HUES48 (cell line): ENCODE results near the gene PSORS1C2.

Source experiments
- H3K27ac ChIP-seq: one replicate; pipeline ENCODE4 v1.7.0; 2013; ENCODE audit warnings: low read depth, low read length, inconsistent platforms
- H3K27me3 ChIP-seq: 2 replicates; pipeline ENCODE4 v1.6.1; 2013; ENCODE audit warnings: mild to moderate bottlenecking, low read length; ENCODE audit not compliant: control insufficient read depth, insufficient read depth
- H3K36me3 ChIP-seq: 2 replicates; pipeline ENCODE4 v1.6.1; 2013; ENCODE audit warnings: low read length; ENCODE audit not compliant: control insufficient read depth, insufficient read depth
- H3K4me1 ChIP-seq: 2 replicates; pipeline ENCODE4 v1.6.1; 2013; ENCODE audit warnings: mild to moderate bottlenecking, low read length; ENCODE audit not compliant: control insufficient read depth, insufficient read depth
- H3K4me3 ChIP-seq: 2 replicates; pipeline ENCODE4 v1.5.1; 2013; ENCODE audit warnings: mild to moderate bottlenecking, low read depth, low read length
- H3K9ac ChIP-seq: 2 replicates; pipeline ENCODE4 v1.6.1; 2013; ENCODE audit warnings: mild to moderate bottlenecking, low read depth, low read length, moderate library complexity
- H3K9me3 ChIP-seq: 2 replicates; pipeline ENCODE4 v1.6.1; 2013; ENCODE audit warnings: low read length; ENCODE audit not compliant: control insufficient read depth, insufficient read depth

The PSORS1C2 gene

GRCh38 chr6:31132806-31133205, 6.1 kb downstream of the PSORS1C2 start:
- Histone ChIP-seq H3K36me3 (no peaks in the 10 kb centered on the region), H3K27me3 (no peaks in the 10 kb centered on the region), H3K4me3 (no peak overlapping the region), H3K4me1 (peaks cover 3% of the 10 kb centered on the region; the same call in 1 of the 2 replicates), H3K27ac (no peak overlapping the region), H3K9me3 (no peaks in the 10 kb centered on the region), H3K9ac (no peak overlapping the region)

- no peak overlapping the region for H3K4me3 ChIP-seq
- H3K27me3 ChIP-seq: no peaks in the 10 kb centered on the region
- no peaks in the 10 kb centered on the region for H3K9me3 ChIP-seq
- no peak overlapping the region for H3K27ac ChIP-seq
- H3K4me1 ChIP-seq: no peaks in the 10 kb centered on the region
- H3K9ac ChIP-seq: no peak overlapping the region
- no peaks in the 10 kb centered on the region for H3K36me3 ChIP-seq
These were observed 7.3 kb downstream of the PSORS1C2 start for GRCh38 chr6:31131595-31131994.

GRCh38 chr6:31130751-31131150, 8.1 kb downstream of the PSORS1C2 start:
- Histone ChIP-seq H3K4me3 (no peak overlapping the region), H3K27me3 (no peaks in the 10 kb centered on the region), H3K4me1 (no peaks in the 10 kb centered on the region), H3K9ac (no peak overlapping the region), H3K27ac (no peak overlapping the region), H3K36me3 (no peaks in the 10 kb centered on the region), H3K9me3 (no peaks in the 10 kb centered on the region)

- no peak overlapping the region for H3K4me3 ChIP-seq
- no peak overlapping the region for H3K27ac ChIP-seq
- no peak overlapping the region for H3K9ac ChIP-seq
- no peaks in the 10 kb centered on the region for H3K36me3 ChIP-seq
- peaks cover 4% of the 10 kb centered on the region; the same call in 1 of the 2 replicates for H3K4me1 ChIP-seq
- no peaks in the 10 kb centered on the region for H3K27me3 ChIP-seq
- no peaks in the 10 kb centered on the region for H3K9me3 ChIP-seq
These were observed 9.7 kb downstream of the PSORS1C2 start for GRCh38 chr6:31129130-31129529.

GRCh38 chr6:31128093-31128676, 10.7 kb downstream of the PSORS1C2 start:
- Histone ChIP-seq H3K9me3 (no peaks in the 10 kb centered on the region), H3K9ac (no peak overlapping the region), H3K4me1 (peaks cover 4% of the 10 kb centered on the region; the same call in 1 of the 2 replicates), H3K27ac (no peak overlapping the region), H3K36me3 (no peaks in the 10 kb centered on the region), H3K4me3 (no peak overlapping the region), H3K27me3 (no peaks in the 10 kb centered on the region)

- H3K27ac ChIP-seq: no peak overlapping the region
- no peak overlapping the region for H3K9ac ChIP-seq
- no peaks in the 10 kb centered on the region for H3K9me3 ChIP-seq
These were observed 12.3 kb downstream of the PSORS1C2 start for GRCh38 chr6:31126396-31127175.

GRCh38 chr6:31125586-31126363, 13.1 kb downstream of the PSORS1C2 start:
- Histone ChIP-seq H3K4me3 (no peak overlapping the region), H3K4me1 (peaks cover 4% of the 10 kb centered on the region; the same call in 1 of the 2 replicates), H3K9me3 (no peaks in the 10 kb centered on the region), H3K27me3 (no peaks in the 10 kb centered on the region), H3K27ac (no peak overlapping the region), H3K36me3 (no peaks in the 10 kb centered on the region), H3K9ac (no peak overlapping the region)

More at GRCh38 chr6:31126396-31127175, 12.3 kb downstream of the PSORS1C2 start:
- no peak overlapping the region for H3K4me3 ChIP-seq
- no peaks in the 10 kb centered on the region for H3K36me3 ChIP-seq
- peaks cover 4% of the 10 kb centered on the region; the same call in 1 of the 2 replicates for H3K4me1 ChIP-seq
- H3K27me3 ChIP-seq: no peaks in the 10 kb centered on the region

- H3K4me3 ChIP-seq: no peak overlapping the region
- H3K9me3 ChIP-seq: no peaks in the 10 kb centered on the region
- peaks cover 4% of the 10 kb centered on the region; the same call in 1 of the 2 replicates for H3K4me1 ChIP-seq
- H3K36me3 ChIP-seq: no peaks in the 10 kb centered on the region
- peak overlapping the region; percentile 48 for H3K27ac ChIP-seq
- H3K27me3 ChIP-seq: no peaks in the 10 kb centered on the region
- no peak overlapping the region for H3K9ac ChIP-seq
These were observed 13.7 kb downstream of the PSORS1C2 start for GRCh38 chr6:31125162-31125561.

GRCh38 chr6:31122791-31123706, 15.8 kb downstream of the PSORS1C2 start:
- Histone ChIP-seq H3K36me3 (no peaks in the 10 kb centered on the region), H3K27me3 (no peaks in the 10 kb centered on the region), H3K4me1 (peaks cover 4% of the 10 kb centered on the region; the same call in 1 of the 2 replicates), H3K9ac (no peak overlapping the region), H3K9me3 (no peaks in the 10 kb centered on the region), H3K27ac (no peak overlapping the region), H3K4me3 (no peak overlapping the region)

- Histone ChIP-seq H3K27me3 (no peaks in the 10 kb centered on the region), H3K4me3 (no peak overlapping the region)
These were observed 17.6 kb downstream of the PSORS1C2 start for GRCh38 chr6:31121131-31121790.

More at GRCh38 chr6:31121131-31121790, 17.6 kb downstream of the PSORS1C2 start:
- H3K36me3 ChIP-seq: no peaks in the 10 kb centered on the region
- peaks cover 4% of the 10 kb centered on the region; the same call in 1 of the 2 replicates for H3K4me1 ChIP-seq
- H3K9ac ChIP-seq: no peak overlapping the region
- no peaks in the 10 kb centered on the region for H3K9me3 ChIP-seq
- H3K27ac ChIP-seq: no peak overlapping the region
